Stimulated activated CD8-positive, alpha-beta memory T cell treated with anti-CD3 and anti-CD28 coated beads, Interleukin-7, amount 100 ng/mL, for 1 hour (primary cell): ENCODE data around the gene RETREG3.
"Not testable (repeated sequence)": the region's sequence is repeated elsewhere in the genome, so short reads cannot be mapped to it uniquely, and the experiment has no call there.

Experiments used
- DNase-seq, 2 donors: peaks; one replicate each; pipeline ENCODE4 v3.0.0-alpha.2; 2020; ENCODE audit warnings: low read depth in 2 of 2

Gene RETREG3

GRCh38 chr17:42613699-42614295, 4.6 kb upstream of the RETREG3 start:
- DNase-seq, result no peak

DNA sequence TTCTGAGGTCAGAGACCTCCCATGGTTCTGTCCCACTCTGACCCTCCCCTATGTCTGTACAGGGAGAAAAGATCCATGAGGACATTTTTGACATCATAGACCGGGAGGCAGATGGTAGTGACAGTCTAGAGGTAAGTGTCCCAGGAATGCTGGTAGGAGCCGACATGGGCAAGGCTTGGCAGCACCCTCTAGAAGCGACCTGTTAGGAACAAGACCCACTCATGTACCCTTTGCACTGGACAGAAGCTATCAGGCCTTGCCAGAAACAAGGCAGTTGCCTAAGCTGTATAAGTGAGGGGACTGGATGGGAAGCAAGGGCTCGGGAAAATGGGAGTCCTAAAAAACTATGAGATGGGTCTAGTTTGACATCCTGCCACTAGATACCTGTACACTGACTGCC, 2.8 kb upstream of the RETREG3 start:
- DNase-seq, result no peak

GRCh38 chr17:42609814-42610801, 934 bp upstream of the RETREG3 start:
- not testable (repeated sequence) for DNase-seq

DNA sequence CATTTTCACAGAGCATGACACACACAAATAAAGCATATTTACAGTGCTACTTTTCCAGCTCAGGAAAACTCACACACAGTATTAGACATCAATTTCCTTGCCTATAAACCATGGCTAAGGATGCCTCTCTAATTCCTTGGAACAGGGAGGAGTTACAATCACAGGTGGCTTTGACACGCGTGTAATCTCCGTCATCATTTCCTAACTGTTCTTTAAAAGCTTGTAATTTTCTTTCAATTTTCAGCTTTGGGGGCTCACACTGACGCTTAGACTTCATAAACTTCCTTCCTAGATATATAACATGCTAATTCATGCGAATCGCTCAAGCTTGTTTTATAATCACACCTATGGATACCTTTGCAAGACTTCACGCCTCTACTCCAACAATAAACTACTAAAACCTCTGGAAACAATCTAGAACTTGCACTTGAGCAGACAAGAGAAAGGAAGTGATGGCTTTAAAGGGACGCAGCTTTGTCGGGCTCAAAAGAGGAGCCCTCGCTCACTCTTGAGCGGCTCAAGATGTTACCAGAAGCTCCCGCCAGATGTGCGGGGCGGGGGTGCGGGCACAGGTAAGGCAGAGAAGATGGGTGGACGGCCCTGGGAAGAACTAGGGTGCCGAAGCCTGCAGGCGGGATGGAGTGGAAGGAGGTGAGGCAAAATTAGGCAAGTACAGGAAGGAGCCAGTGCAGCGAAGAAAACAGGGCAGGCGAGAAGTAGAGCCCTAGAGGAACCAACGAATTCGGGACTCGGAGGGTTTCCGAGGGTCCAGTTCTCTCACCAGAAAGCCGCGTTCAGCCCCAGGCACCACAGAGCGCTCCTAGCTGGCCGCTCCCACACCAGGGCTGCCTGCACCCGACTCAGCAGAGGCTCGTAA, 631 bp downstream of the RETREG3 start:
- DNase-seq, result no peak

GRCh38 chr17:42607769-42608168, 1.4 kb downstream of the RETREG3 start:
- no peak for DNase-seq

DNA sequence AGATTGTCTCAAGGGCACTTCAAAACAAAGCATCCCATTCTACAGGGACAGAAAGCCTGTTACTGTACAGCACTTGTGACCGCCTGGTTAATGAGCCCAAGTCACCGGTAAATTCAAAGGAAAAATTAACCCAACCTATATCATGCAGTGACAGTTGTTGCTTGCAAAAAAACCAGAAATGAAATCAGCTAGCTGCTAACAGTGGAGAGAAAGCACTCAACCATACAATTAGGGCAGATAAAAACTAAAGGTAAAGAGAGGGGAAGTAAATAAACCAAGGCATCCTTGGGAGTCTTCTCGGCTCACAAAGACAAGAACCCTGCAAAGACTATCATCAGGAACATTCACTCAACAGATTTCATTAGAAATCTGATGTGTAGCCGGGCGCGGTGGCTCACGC, 5.9 kb downstream of the RETREG3 start:
- DNase-seq, result no peak

GRCh38 chr17:42598905-42599304, 10.3 kb downstream of the RETREG3 start:
- DNase-seq, result no peak

DNA sequence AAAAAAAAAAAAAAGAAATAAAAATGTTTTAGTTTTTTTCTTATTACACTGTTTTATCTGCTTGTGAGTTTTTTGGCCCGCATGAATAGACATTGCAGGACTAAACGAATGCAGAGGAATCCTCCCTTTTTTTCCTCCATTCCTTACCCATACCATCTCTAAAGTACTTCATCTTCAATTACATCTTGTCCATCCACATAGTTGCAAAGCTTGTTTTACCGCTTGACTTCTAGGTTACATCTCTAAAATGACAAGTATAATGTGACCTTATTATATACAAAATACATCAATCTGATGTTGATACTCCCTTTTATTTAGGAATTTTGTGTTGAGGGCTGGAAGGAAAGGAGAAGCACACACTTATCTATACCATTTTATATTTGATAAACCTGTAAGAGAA, 12.8 kb downstream of the RETREG3 start:
- no peak for DNase-seq

- no peak for DNase-seq
Observed at GRCh38 chr17:42591411-42591810, 17.8 kb downstream of the RETREG3 start.

DNA sequence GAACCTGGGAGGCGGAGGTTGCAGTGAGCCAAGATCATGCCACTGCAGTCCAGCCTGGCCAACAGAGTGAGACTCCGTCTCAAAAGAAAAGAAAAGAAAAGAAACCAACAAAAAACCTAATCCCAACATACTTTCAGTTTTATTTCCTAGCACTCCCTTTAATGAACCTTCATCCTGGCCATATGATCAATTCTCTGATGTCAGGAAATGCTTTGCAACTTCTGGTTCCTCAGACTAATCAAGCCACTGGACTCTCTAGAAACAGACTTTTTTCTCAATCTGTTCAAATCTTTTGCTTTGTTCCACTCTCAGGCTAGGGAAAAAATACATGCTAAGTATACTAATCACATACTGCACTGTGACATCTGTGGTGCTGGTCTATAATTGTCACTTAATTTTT, 18.3 kb downstream of the RETREG3 start:
- DNase-seq, result no peak

- DNase-seq, result no peak
Observed at GRCh38 chr17:42586514-42587230, 22.5 kb downstream of the RETREG3 start.

DNA sequence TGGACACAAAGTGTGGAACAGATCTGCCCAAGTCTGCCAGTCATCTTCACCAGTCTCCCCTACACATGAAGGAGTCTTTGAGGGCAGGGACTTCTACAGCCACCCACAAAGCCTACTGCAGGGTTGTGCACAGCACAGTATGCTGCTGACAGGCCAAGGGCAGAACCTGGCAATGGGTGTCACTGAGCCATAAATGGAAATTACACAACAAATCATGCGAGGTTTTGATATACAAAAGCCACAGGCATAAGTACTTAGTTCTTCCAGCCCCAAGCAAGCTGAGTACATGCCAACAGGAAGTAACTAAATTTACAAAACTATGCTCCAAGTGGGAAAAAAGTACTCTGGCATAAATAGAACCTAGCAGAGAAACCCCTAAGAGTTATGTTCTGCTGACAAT, 23.8 kb downstream of the RETREG3 start:
- DNase-seq, result no peak

GRCh38 chr17:42584880-42585279, 24.3 kb downstream of the RETREG3 start:
- no peak for DNase-seq

GRCh38 chr17:42581744-42582270, 27.4 kb downstream of the RETREG3 start:
- DNase-seq, result no peak

DNA sequence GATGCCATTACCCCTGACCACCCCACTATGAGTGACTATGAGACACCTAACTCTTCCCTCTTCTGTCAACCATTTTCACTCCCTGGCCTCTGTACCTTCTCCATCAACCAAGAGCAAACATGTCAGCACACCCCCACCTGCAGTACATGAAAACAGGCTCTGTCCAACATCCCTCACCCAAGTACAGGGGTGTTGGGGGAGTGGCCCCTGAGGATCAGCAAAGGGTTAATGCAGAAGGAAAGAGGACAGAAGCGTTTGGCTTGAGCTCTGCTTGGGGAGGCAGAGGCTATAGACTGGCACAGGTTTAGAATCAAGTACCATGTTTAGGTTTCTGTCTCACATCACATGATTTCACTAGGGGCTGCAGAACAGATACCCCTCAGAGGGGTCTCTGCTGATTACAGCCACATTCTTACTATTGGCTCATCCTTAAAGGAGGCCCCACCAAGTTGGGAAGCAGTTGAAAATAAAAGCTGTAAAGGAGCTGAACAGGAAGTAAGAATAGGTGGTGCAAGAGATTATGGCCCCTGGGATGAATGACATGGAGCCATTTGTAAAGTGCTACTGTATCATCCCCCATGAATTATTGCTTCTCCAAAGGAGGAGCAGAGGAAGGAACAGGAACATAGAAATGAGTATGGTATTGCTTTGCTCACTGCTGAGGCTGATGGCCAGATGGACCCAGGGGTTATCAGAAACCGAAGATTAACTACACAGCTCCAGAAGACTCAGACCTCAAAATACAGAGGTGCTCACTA, 29.2 kb downstream of the RETREG3 start:
- no peak for DNase-seq

GRCh38 chr17:42578282-42578869, 30.8 kb downstream of the RETREG3 start:
- peak in 1 of 2 donors; percentile 53 for DNase-seq

DNA sequence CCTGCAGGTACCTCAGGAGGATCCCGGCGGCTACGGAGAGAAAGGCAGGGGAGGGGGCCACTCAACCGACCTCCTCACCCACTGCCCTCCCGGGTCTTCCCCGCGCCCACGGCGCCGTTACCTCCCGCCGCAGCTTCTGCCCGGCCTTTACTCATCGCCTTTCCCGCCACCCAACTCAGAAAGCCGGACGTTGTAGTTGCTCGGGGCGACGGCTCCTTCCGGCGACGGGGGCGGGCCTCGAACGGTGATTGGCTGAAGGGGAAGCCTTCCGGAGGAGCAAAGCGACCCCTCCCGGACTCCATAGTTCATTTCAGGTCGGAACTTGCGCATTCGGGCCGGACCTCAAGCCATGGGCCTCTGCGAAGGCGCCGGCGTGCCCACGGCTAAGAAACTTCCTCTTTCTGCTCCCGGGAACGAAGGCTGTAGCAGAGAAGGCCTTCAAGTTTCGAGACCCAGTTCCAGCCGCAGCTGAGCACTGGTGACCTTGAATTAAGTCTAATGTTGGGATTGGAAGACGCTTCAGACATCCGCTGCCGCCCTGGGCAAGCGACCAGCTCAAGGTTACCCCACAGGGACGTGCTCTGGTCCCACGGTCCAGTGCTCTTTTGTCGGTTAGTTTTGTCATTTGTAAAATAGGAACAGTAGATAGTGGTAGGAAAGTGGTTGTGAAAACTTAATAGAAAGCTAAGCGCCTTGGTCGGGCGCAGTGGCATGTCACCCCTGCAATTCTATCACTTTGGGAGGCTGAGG, 31.5 kb downstream of the RETREG3 start, which contains the start of gene PSMC3IP:
Gene PSMC3IP, minus strand, starts transcription at position 198 of the 750 bp plus-strand sequence. Its CDS starts 43 bp downstream, at position 155.
- DNase-seq, result peak; percentile 73 to 84

DNA sequence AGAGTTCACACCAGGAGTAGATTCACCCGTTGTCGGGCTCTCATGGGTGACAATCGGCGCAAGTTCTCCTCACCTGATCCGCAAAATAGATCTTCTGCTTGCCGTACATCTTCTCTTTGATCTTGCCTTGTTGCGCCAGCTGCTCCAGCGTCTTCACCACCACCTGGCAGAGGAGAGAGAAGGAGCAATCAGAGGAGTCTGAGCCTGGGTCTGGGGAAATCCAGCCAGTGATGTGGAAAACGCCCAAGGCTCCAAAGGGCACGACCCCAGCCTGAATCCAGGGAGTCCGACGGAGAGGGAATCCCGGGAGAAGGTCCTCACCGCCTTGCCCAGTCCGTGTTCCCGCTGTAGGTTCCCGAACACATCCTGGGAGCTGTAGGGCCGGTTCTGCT, 32.0 kb downstream of the RETREG3 start:
- DNase-seq, result no peak

- no peak for DNase-seq
Observed at GRCh38 chr17:42574463-42574862, 34.7 kb downstream of the RETREG3 start.
